HepG2 (cell line): ENCODE measurements around the gene MUL1. TPM values are rescaled to one million over a fixed set of nuclear protein-coding genes. Genes with fewer than 3 reads are reported as not detected.

ENCODE experiments used
- AGO2 ChIP-seq: fragments of 200-400 bp; formaldehyde crosslinking; optimal IDR thresholded peaks from 2 replicates; pipeline ENCODE3; 2017; ENCODE audit warnings: mild to moderate bottlenecking, low read depth, low read length, moderate library complexity
- AKNA ChIP-seq: sonication (generic); formaldehyde crosslinking; IDR thresholded peaks from 2 replicates; pipeline ENCODE4 v1.4.0; 2020; ENCODE audit warnings: missing genetic modification reagents, borderline replicate concordance
- CENPT ChIP-seq: sonication (generic); formaldehyde crosslinking; IDR thresholded peaks from 2 replicates; pipeline ENCODE4 v1.8.0; 2022; ENCODE audit warnings: low read depth, mild to moderate bottlenecking, moderate library complexity, missing genetic modification reagents
- DR1 ChIP-seq: sonication (generic); formaldehyde crosslinking; IDR thresholded peaks from 2 replicates; pipeline ENCODE4 v1.8.0; 2021; ENCODE audit warnings: mild to moderate bottlenecking, missing genetic modification reagents, inconsistent platforms
- HCFC1 ChIP-seq: fragments of 150-350 bp; IDR thresholded peaks from 2 replicates; pipeline ENCODE4 v1.6.1; 2014; ENCODE audit warnings: low read depth, low read length
- KAT2B ChIP-seq: fragments of 150-350 bp; IDR thresholded peaks from 2 replicates; pipeline ENCODE4 v1.6.1; 2014; ENCODE audit warnings: low read depth, low read length, borderline replicate concordance
- KMT2A ChIP-seq: sonication (generic); formaldehyde crosslinking; IDR thresholded peaks from 2 replicates; pipeline ENCODE4 v1.4.0; 2020; ENCODE audit warnings: missing genetic modification reagents
- NFKBIZ ChIP-seq: IDR thresholded peaks from 2 replicates; pipeline ENCODE4 v1.6.1; 2018; ENCODE audit warnings: missing genetic modification reagents, missing compliant biosample characterization
- NFYB ChIP-seq: sonication (generic); formaldehyde crosslinking; IDR thresholded peaks from 2 replicates; pipeline ENCODE4 v1.4.0; 2020; ENCODE audit warnings: missing genetic modification reagents
- PBX2 ChIP-seq: IDR thresholded peaks from 2 replicates; pipeline ENCODE4 v1.6.1; 2016; ENCODE audit warnings: control low read depth
- PRPF4 ChIP-seq: fragments of 200-400 bp; formaldehyde crosslinking; IDR thresholded peaks from 2 replicates; pipeline ENCODE4 v1.6.1; 2016; ENCODE audit warnings: low read length, low read depth; ENCODE audit not compliant: poor library complexity, severe bottlenecking
- SIN3A ChIP-seq: IDR thresholded peaks from 2 replicates; pipeline ENCODE4 v1.6.1; 2011; ENCODE audit warnings: low read depth, mild to moderate bottlenecking, control low read depth, low read length, borderline replicate concordance
- ZNF547 ChIP-seq: sonication (generic); formaldehyde crosslinking; IDR thresholded peaks from 2 replicates; pipeline ENCODE4 v1.5.1; 2020; ENCODE audit warnings: mild to moderate bottlenecking, missing genetic modification reagents
- ZNF564 ChIP-seq: sonication (generic); formaldehyde crosslinking; IDR thresholded peaks from 2 replicates; pipeline ENCODE4 v1.8.1; 2023; ENCODE audit warnings: mild to moderate bottlenecking, missing genetic modification reagents
- ZNF572 ChIP-seq: sonication (generic); formaldehyde crosslinking; IDR thresholded peaks from 2 replicates; pipeline ENCODE4 v1.5.1; 2020; ENCODE audit warnings: mild to moderate bottlenecking, missing genetic modification reagents
- ZNF580 ChIP-seq: IDR thresholded peaks from 2 replicates; pipeline ENCODE4 v1.6.1; 2016; ENCODE audit warnings: low read depth, borderline replicate concordance
- ZNF619 ChIP-seq: sonication (generic); formaldehyde crosslinking; IDR thresholded peaks from 2 replicates; pipeline ENCODE4 v1.4.0; 2020; ENCODE audit warnings: mild to moderate bottlenecking, missing genetic modification reagents
- ZNF746 ChIP-seq: sonication (generic); formaldehyde crosslinking; IDR thresholded peaks from 2 replicates; pipeline ENCODE4 v1.8.0; 2022; ENCODE audit warnings: mild to moderate bottlenecking, missing genetic modification reagents
- polyA plus RNA-seq, 8 experiments: library from polyadenylated mRNA; depleted of rRNA in 3 of 8; stranded (reverse) in 7 of 8; unstranded in 1 of 8; fragments of >200 nt; fragmentation: Illumina TruSeq in 4 of 8; extraction: Trizol in 4 of 8; gene quantifications; 2 replicates each; pipeline versions ENCODE4 v1.2.1 to v1.2.3, GENCODE V29; 2011 to 2016; ENCODE audit warnings: low read depth in 4 of 8, missing spikeins in 1 of 8, mixed read lengths in 1 of 8; ENCODE audit not compliant: insufficient read depth in 1 of 8
- total RNA-seq, 5 experiments: library from RNA; depleted of rRNA; stranded (reverse); fragments of >200 nt; fragmentation: Illumina TruSeq; extraction: Trizol; gene quantifications; 2 replicates each; pipeline ENCODE4 v1.2.3, GENCODE V29; 2016; ENCODE audit warnings: low read depth in 1 of 5

The MUL1 gene
- total and polyA plus RNA-seq, 2 of the 13 experiments (the other 11 are each of a cell fraction or from before 2014, with no cell fraction given), result 21.5 to 26.5 TPM

GRCh38 chr1:20507564-20508410 is at the start of gene MUL1 (continued):
- TF ChIP-seq PBX2 (CRISPR knock-in tag), result no peak
- TF ChIP-seq CENPT, result no peak
- peak; percentile 79 for TF ChIP-seq ZNF746 (CRISPR knock-in tag)
- TF ChIP-seq AKNA (CRISPR knock-in tag), result no peak
- TF ChIP-seq ZNF547 (CRISPR knock-in tag), result peak; percentile 57
- TF ChIP-seq KAT2B, result no peak
- TF ChIP-seq ZNF580, result peak; percentile 51; the same call in 1 of the 2 replicates
- TF ChIP-seq ZNF564 (CRISPR knock-in tag), result peak; percentile 65; the same call in 1 of the 2 replicates
- no peak for TF ChIP-seq NFYB (CRISPR knock-in tag)
- TF ChIP-seq NFKBIZ (CRISPR knock-in tag), result 0 out of 2 replicates have a peak, but pooled peaks have one; percentile 64
- TF ChIP-seq ZNF619 (CRISPR knock-in tag), result peak; percentile 96
- peak; percentile 74 for TF ChIP-seq DR1 (CRISPR knock-in tag)
- no peak for TF ChIP-seq PRPF4
- TF ChIP-seq ZNF572 (CRISPR knock-in tag), result no peak
- peak; percentile 46; the same call in 1 of the 2 replicates for TF ChIP-seq KMT2A (CRISPR knock-in tag)
- peak; percentile 64 for TF ChIP-seq AGO2
- TF ChIP-seq HCFC1, result peak; percentile 78
- TF ChIP-seq SIN3A, result peak; percentile 93
